Measurements from ENCODE around the gene DOCK2.

DOCK2 gene

GRCh38 chr5:170000155-170000554 lies 363.1 kb downstream of the DOCK2 start:
- DNase-seq = no peak

DNA sequence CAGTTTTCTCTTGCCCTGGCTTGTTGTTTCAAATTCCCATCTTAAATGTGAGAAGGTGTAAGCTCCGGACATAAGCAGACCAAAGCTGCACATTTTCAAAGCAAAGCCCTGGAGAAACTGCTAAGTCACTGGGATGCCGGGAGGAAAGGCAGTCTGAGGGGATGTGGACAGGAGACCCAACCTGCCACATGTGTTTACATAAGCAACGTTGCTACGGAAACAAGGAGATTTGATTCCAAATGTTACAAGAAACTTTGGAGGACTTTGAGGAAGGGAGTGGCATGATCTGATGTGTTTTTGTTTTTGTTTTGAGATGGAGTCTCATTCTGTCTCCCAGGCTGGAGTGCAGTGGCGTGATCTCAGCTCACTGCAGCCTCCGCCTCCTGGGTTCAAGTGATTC lies 368.9 kb downstream of the DOCK2 start:
- no peak for DNase-seq

DNA sequence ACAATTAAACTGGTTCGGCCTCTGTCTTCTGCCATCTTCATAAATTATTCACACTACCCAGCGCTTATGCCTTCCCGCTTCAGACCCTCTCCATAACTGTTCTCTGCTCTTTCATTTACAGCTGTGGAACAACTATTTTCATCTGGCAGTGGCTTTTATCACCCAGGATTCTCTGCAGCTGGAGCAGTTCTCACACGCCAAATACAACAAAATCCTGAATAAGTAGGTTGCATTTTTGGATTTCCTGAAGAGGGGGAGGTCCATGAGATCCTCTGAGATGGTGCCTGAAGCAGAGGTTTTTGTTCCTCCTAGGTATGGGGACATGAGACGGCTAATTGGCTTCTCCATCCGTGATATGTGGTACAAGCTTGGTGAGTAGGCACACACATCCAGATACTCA lies 371.3 kb downstream of the DOCK2 start:
- no peak for DNase-seq

DNA sequence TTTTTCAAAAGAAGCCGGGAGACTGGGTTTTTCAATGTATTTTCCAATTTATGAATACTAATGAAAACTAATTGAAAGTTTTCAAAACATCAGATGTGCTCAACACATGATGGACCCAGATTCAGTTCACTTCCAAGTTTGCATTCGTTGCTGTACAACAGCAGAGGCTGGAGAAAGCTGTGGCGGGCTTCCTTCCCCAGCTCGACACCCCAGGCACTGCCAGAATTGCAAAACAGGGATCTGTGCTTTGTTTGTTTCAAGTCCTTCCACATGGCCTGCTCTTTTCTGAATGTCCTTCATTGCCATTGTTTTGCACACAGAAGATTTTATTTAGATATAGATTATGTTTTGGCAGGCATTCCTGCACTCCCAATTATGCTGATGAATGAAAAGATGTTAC lies 373.5 kb downstream of the DOCK2 start:
- no peak for DNase-seq

GRCh38 chr5:170011751-170012150 lies 374.7 kb downstream of the DOCK2 start:
- DNase-seq = no peak

DNA sequence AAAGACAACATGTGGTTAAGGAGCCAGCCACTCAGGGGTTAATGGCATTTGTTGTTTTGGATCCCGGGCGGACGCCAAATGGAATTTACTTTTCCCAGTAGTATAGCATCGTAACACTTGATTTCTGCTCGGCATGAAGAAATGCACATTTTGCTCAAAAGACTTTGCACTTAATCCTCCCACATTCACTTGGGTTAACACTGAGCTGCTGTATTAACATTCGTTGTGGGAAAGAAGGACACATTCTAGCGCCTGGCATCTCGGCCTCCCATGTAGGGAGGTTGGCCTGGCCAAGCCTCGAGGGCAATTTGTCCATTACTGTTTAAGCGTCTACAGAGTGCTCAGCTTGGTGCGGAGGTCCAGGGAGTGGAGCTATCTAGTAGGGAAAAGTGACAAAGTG lies 375.5 kb downstream of the DOCK2 start:
- no peak for DNase-seq

DNA sequence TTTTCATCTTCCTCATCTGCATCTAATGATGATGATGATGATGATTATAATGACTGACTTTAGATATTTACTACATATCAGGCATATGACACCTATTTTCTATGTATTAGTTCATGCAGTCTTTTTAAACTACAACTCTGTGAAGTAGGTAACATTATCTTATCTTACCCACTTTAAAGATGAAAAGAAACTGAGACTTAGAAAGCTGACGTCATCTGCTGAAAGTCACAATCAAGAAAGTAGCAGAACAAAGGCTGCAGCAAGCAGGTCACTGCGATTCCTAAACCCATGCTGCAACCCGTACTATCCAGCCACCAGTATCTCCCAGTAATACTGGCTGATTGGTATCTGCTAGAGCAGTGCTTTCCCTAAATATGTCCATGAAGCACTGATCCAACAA lies 383.3 kb downstream of the DOCK2 start:
- no peak for DNase-seq

DNA sequence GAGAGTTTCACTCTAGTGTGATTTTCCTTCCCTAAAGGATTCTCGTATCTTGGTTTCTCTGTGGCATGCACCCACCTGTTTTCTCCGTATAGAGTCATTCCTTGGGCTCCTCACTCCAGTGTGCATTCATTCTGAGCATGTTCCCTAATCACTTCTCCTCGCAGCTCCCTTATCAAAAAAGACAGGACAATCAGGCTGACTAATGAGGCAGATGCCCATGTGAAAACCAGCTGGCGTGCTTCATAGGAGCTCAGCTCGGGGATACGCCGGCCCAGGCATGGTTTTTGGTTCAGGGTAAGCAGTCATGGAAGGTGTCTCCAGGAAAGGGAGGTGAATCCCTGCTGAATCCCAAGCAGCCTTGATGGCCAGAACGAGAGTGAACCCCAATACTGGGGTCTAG lies 384.4 kb downstream of the DOCK2 start:
- no peak for DNase-seq

DNA sequence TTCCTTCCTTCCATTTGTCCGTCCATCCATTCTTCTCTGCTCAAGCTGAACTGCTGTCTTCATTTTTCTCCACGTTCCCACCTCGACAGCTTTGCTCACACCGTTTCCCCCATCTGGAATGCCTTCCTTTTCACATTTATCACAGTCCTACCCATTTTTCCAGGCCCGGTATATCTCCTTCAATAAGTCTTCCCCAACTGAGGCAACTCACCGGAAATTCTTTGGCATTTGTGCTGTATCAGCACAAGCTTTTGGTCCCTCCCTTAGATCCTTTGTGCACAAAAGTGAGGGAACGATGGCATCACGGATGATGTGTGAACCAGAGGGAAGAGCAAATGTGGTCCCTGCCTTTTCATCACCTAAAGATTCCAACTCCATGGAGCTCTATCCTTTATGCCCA lies 388.8 kb downstream of the DOCK2 start:
- no peak for DNase-seq

- DNase-seq = no peak
Observed at GRCh38 chr5:170028124-170028523, 391.0 kb downstream of the DOCK2 start.

- DNase-seq = no peak
Observed at GRCh38 chr5:170034231-170034630, 397.2 kb downstream of the DOCK2 start.

DNA sequence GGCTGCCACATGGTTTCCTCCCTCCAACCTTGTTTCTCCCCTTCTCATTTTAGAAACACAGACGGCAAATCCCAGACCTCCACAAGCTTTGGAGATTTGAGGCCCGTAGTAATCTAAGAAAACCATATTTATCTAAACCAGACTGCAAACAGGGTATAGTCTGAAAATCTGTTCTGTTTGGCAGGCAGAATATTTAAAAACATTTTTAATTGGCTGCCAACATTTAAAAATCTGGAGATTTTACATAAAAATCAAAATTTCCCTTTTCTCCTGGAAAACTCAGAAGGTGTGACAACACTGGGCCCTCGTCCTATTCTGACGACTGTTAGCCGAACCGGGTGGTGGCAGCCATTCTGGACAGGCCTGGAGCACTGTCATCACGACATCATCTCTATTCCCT lies 401.2 kb downstream of the DOCK2 start:
- no peak for DNase-seq

DNA sequence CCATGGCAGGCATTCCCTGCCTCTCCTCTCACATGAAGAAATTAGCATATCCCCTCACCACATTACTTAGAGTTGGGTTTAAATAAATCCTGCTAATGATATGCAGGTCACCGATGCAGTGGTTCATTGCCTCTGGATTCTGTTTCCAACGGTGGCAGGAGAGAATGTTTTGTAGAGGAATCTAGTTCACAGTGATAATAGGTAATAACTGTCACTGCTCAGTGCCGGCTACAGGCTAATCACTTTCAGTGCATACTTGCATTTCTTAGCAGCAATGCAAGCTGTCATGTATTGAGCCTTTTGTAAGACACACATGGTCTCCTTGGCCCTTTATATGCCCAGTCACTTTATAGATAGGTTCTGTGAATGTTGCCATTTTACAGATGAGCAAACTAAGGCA lies 402.8 kb downstream of the DOCK2 start:
- no peak for DNase-seq

- DNase-seq = peak; percentile 83
Observed at GRCh38 chr5:170046241-170046640, 409.2 kb downstream of the DOCK2 start.

DNA sequence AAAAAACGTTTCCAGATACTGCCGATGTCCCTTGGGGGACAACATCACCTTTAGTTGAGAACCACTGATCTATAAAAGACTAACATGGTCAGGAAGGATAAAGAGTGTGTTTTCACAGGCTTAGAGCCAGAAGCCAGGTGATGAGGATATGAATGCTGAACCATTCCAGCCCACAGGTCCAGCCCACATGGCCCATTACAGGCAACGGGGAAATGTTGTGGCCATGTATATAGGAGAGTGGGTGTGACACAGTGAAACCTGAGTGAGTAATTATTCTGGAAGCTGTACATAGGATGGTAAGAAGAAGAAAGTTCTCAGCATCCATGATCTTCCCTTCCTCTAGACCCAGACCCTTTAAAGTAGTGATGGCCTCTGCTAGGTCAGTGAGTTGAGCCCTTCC lies 412.6 kb downstream of the DOCK2 start:
- no peak for DNase-seq

GRCh38 chr5:170053896-170054295 lies 416.8 kb downstream of the DOCK2 start:
- no peak for DNase-seq

DNA sequence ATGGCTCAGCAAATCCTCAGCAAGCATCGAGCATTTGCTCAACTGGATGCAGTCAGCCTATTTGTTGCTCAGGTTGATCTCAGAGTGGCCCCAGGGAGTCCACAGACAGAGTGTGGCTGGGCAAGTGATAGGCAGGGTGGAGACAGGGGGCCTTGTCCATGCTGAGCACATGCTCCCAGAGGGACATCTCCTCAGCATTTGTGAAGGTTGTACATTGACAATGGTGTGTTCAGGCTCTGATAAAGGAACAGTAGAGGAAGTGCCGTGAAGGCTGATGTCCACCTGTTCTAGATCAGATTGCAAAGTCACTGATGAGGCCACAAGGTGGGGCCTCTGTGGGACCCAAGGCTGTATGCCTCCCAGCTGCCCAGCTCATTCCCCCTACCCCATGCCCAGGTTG lies 418.5 kb downstream of the DOCK2 start:
- DNase-seq = no peak

DNA sequence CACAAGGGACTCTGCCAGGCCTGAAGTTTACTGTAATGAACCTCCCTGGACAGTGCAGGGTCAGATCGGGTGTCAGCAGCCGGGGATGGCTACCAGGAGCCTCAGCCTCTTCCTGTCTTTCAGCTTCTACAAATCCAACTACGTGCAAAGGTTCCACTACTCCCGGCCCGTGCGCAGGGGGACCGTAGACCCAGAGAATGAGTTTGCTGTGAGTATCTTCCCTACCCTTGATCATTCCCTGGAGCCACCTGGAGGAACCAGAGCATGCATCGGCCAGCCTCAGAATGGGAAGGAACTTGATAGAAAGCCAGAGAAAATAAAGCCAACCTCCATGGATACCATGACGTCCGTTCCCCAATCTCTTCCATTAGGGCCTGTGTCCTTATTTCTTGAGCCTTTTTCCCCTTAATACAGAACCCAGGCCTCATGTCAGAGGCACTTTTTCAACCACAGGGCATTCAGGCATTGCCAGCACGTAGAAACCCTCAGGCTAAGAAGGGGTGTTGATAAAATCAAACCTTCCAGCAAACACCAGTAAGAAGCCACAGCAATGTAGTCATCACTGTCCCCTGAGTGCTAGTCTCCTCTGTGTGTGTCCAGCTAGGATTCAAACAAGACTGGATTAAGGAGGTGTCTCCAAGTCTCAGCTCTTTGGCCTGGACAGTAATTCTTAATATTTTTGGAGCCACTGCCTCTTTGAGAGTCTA lies 419.6 kb downstream of the DOCK2 start:
- no peak for DNase-seq

DNA sequence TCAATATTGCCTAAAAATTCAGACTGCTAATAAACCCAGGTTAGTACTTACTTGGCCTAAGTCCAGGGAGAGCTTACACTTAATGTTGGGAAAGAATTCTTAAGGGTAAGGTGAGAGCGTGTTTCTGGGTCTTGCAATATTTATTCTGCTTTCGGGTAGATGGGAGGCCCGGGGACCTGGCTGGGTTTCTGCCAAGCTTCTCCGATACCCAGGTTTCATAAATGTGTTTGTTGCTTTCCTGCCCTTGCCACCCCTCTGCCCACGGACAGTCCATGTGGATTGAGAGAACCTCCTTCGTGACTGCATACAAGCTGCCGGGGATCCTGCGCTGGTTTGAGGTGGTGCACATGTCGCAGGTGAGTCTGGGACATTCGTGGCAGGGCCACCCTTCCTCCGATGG lies 420.2 kb downstream of the DOCK2 start:
- no peak for DNase-seq

DNA sequence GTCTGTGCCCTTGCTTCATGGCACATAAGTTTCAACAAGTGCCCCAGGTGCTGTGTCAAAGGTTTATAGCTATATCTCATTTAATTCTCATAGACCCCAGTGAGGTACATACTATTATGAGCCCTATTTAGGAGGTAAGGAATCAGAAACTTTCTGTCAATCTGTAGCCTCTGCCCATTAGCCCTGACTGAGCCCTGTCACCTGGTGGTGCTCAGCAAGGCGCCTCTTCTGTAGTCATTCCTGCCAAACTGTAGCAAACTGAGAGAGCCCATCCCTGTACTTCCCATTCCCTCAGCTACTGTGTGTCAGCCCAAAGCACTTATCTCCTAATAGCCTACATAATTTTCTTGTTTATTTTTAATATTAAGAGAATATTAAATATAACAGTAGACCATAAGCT lies 422.1 kb downstream of the DOCK2 start:
- no peak for DNase-seq

- DNase-seq = no peak
Observed at GRCh38 chr5:170067152-170067551, 430.1 kb downstream of the DOCK2 start.

DNA sequence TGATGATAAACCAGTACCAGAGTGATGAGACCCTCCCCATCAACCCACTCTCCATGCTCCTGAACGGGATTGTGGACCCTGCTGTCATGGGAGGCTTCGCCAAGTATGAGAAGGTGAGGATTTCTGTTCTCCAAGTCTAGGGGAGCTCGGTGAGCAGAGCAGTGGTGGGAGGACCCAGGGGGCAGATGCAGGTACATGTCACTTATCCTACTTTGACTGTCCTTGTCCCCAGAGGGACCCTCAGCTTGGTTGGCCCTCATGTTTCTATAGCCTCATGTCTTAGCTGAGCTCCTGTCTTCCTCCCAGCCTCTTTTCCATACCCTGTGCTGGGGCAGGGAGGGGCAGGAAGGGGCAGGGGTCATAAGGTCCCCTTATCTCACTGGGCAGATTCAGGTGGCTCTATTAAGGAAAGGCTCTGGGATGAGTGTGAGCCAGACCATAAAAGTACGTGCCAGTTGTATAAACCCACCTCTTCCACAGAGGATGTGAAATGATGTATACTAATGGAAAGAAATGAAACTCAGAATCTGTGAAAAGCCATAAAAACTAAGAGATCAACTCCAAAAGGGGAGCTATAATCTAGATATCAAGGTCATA lies 430.6 kb downstream of the DOCK2 start:
- no peak for DNase-seq

GRCh38 chr5:170069512-170069911 lies 432.4 kb downstream of the DOCK2 start:
- no peak for DNase-seq

GRCh38 chr5:170070556-170071412 lies 433.7 kb downstream of the DOCK2 start:
- DNase-seq = peak; percentile 49

Data from femur (tissue), 1 donor.